HG03520 (cell line): Measurements from ENCODE around the gene MAN2B2.

Experiments
- ATAC-seq: cut with Tn5 transposase; IDR thresholded peaks from one replicate; pipeline ENCODE4 v1.9.1; 2021; ENCODE audit warnings: mild to moderate bottlenecking, moderate library complexity; ENCODE audit not compliant: unreplicated experiment

Gene MAN2B2

GRCh38 chr4:6566391-6567190 lies 8.4 kb upstream of the MAN2B2 start:
- ATAC-seq = no peak

GRCh38 chr4:6567218-6567617 lies 7.8 kb upstream of the MAN2B2 start:
- no peak for ATAC-seq

GRCh38 chr4:6568148-6568547 lies 6.8 kb upstream of the MAN2B2 start:
- ATAC-seq = no peak

DNA sequence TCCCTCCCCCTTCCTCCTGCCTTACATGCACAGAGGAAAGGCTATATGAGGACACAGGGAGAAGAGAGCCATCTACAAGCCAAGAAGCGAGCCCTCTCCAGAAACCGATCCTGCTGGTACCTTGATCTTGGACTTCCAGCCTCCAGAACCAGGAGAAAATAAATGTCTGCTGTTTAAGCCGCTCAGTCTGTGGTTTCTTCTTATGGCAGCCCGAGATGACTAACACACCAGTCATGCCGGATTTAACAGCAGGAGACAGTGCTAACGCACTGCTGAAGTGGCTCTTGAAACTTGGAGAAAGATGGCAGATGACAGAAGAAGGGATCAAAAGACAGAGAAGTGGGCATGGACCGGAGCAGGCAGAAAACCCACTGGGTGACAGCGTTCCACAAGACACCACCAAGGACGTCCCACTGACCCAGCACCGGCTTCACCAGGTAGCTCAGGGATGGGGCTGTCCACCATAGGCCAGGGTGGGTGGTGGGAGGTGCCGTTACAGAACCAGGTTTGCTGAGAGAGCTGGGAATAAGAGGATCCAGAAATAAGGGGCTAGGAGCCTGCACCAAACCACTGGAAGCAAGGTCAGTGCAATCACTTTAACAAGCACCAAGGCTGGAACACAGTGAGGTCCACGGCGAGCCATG lies 6.2 kb upstream of the MAN2B2 start:
- ATAC-seq = no peak

GRCh38 chr4:6571608-6572007 lies 3.4 kb upstream of the MAN2B2 start:
- no peak for ATAC-seq

GRCh38 chr4:6573551-6573950 lies 1.4 kb upstream of the MAN2B2 start:
- ATAC-seq = no peak

DNA sequence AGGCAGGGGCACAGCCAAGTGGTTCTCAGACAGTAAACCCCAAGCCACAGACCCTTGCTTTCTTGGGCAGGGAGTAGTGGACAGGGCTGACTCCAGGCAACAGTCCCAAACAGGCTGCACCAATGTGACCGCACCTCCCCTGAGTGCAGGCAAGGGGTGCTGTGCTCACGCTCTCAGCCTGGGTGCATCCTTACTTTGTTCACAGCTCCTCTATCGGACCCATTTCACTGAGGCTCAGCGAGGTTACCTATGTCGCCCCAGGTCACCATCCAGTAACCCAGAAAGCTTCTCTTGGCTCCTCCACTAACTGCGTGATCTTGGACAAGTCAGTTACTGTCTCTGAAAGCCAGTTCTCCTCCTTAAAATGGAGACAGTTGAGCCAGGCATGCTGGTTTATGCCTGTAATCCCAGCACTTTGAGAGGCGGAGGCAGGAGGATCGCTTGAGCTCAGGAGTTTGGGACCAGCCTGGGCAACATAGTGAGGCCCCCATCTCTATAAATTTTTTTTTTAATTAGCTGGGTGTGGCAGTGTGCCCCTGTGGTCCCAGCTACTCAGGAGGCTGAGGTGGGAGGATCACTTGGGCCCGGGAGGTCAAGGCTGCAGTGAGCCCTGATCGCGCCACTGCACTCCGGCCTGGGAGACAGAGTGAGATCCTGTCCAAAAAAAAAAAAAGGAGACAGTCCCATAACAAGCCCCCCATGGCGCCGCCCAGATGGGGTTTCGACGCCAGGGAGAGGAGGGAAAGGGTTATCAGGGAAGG lies 823 bp upstream of the MAN2B2 start:
- ATAC-seq = no peak

GRCh38 chr4:6575503-6576240 lies 683 bp downstream of the MAN2B2 start:
- ATAC-seq = no peak

- ATAC-seq = no peak
These were observed 1.5 kb downstream of the MAN2B2 start for GRCh38 chr4:6576512-6576911.

- no peak for ATAC-seq
These were observed 1.9 kb downstream of the MAN2B2 start for GRCh38 chr4:6576932-6577331.

- no peak for ATAC-seq
These were observed 2.4 kb downstream of the MAN2B2 start for GRCh38 chr4:6577409-6577808.

GRCh38 chr4:6578221-6578620 lies 3.2 kb downstream of the MAN2B2 start:
- no peak for ATAC-seq

- no peak for ATAC-seq
These were observed 5.4 kb downstream of the MAN2B2 start for GRCh38 chr4:6580353-6580752.

DNA sequence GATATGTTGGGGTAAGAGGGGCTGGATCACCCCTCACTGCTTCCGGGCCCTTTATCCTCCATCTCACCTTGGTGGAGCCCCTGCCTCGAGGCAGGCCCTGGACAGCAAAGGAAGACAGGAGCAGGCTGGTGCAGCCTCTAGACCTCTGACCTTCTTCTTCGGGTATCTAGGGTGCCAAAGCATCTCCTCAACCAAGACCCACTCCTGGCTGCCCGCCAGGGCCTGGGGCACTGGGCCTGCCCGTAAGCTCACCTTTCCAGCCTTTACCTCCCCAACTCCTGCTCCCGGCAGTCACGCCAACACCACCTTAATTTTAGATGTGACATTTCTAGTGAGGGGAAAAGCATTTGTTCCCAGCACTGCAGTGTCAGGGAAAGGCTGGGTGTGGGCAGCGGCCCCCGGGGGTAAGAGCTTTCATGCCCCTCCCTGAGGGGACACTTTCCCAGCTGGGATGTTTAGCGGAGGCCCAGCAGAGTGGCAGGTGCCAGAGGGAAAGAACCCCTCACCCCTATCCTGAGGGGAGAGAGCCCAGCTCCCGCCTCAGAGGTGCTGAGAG lies 6.7 kb downstream of the MAN2B2 start:
- ATAC-seq = no peak

DNA sequence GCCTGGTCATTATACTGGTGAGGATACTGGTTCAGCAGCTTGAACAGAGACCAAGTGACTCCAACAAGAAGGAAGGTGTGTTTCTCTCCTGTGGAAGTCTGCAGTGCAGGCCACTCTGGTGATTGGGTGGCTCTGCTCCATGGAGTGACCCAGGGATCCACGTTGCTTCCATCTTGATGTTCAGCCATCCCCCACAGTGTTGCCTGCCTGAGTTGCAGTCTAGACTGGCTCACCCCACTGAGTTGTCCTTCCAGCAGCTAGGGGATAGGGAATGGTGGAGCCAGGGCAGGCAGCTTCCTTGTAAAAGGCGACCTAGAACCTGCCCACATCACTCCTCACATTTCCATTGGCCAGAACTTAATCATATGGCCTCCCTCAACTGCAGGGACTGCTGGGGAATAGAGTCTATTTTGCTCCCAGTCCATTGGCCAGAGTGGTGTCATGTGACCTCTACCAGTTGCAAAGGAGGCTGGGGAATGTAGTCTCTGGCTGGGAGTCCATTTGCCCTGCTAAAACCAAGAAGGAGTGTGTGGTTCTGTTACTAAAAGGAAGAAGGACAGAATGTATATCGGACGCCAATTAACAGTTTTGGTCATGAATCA lies 8.0 kb downstream of the MAN2B2 start:
- ATAC-seq = no peak

DNA sequence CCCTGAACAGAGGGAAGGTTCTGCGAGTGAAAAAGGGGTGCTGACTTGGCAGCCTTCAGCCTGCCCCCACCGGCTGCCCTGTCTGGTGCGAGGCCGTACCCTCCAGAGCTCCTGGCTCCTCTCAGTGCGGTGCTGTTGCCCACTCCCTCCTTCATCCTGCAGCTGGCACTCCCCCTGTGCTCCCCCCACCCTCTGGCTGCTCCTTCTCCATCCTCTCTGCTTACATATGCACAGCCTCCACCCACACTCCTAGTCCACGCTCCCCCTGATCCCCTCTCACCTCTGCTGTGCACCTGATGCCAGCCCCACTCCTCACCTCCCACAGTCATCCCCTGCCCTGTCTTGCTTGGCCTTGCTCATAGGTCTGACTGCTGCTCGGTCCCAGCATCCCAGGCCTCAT lies 9.9 kb downstream of the MAN2B2 start:
- no peak for ATAC-seq

DNA sequence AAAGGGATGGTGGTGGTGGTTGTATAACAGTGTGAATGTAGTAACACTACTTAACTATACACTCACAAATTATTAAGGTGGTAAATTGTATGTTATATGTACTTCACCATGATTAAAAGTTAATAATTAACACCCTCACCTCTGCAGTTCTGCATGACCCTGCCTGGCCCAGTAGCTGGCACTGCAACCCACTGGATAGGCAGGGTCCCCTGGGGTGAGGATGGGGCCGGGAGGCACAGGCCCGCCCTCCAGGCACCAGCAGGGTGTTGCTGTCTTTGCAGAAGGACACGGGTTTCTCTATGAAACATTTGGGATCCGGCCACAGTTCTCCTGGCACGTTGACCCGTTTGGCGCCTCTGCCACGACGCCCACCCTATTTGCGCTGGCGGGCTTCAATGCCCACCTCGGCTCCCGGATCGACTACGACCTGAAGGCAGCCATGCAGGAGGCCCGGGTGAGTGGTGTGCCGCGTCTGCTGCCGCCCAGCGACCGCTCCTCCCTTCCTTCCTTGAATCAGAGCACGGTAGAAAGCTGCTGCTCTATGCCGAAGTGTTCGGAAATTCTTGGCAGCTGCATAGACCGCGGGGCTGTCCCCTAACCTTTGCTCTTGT lies 11.8 kb downstream of the MAN2B2 start:
- ATAC-seq = no peak

DNA sequence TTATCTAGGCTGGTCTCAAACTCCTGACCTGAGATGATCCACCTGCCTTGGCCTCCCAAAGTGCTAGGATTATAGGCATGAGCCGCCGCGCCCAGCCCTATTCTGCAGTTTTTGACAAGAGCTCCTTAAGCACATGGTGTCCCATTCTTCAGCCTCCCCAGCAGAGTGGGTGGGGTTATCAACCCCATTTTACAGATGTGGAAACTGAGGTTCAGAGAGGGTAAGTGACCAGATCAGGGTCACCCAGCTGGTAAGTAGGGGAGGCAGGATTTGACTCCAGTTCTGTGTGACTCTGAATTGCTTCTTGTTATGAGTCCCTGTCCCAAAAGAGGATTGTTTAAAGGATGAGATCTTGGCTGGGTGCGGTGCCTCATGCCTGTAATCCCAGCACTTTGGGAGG lies 14.5 kb downstream of the MAN2B2 start:
- no peak for ATAC-seq

DNA sequence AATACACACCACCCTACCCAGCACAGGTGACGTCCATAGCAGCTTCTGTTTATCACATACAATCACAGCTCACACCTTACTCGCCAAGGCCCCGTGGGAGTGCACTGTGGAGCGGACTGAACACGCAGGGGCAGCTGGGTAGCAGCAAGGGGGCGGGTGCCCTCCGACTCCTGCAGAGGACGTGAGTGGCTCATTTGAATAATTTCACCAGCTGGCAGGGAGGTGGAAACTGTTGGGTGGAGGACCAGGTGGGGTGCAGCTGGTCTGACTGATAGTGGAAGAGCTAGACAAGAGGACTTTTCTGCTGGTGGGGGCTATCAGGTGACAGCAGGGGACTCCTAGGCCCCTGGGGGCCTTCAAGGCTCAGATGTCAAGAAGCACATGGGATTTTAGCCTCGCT lies 16.3 kb downstream of the MAN2B2 start:
- no peak for ATAC-seq

- no peak for ATAC-seq
These were observed 16.8 kb downstream of the MAN2B2 start for GRCh38 chr4:6591781-6592180.
